ENCODE measurements around the gene CLCF1.

CLCF1 gene

GRCh38 chr11:67408437-67409200 lies 35.2 kb upstream of the CLCF1 start:
- no peak for DNase-seq (ENCODE audit: low read depth)
- TF ChIP-seq CTCF (conservative IDR thresholded peaks at IDR 0.05; ENCODE audit: control insufficient read depth, insufficient read depth, low read depth, low read length), result no peak
- no peak overlapping the region for H3K4me3 ChIP-seq (ENCODE audit: control insufficient read depth, low read depth, low read length)

- TF ChIP-seq CTCF (conservative IDR thresholded peaks at IDR 0.05; ENCODE audit: control insufficient read depth, insufficient read depth, low read depth, low read length), result no peak
- no peak for DNase-seq (ENCODE audit: low read depth)
- no peak overlapping the region for H3K4me3 ChIP-seq (ENCODE audit: control insufficient read depth, low read depth, low read length)
These were observed 34.3 kb upstream of the CLCF1 start for GRCh38 chr11:67407688-67408163.

- no peak for DNase-seq (ENCODE audit: low read depth)
- no peak for TF ChIP-seq CTCF (conservative IDR thresholded peaks at IDR 0.05; ENCODE audit: control insufficient read depth, insufficient read depth, low read depth, low read length)
- H3K4me3 ChIP-seq (ENCODE audit: control insufficient read depth, low read depth, low read length), result no peak overlapping the region
These were observed 33.7 kb upstream of the CLCF1 start for GRCh38 chr11:67406969-67407687.

- H3K4me3 ChIP-seq (ENCODE audit: control insufficient read depth, low read depth, low read length), result no peak overlapping the region
- no peak for DNase-seq (ENCODE audit: low read depth)
- no peak for TF ChIP-seq CTCF (conservative IDR thresholded peaks at IDR 0.05; ENCODE audit: control insufficient read depth, insufficient read depth, low read depth, low read length)
These were observed 33.1 kb upstream of the CLCF1 start for GRCh38 chr11:67406420-67406968.

- no peak for DNase-seq (ENCODE audit: low read depth)
- TF ChIP-seq CTCF (conservative IDR thresholded peaks at IDR 0.05; ENCODE audit: control insufficient read depth, insufficient read depth, low read depth, low read length), result no peak
- no peak overlapping the region for H3K4me3 ChIP-seq (ENCODE audit: control insufficient read depth, low read depth, low read length)
These were observed 32.4 kb upstream of the CLCF1 start for GRCh38 chr11:67405688-67406339.

- TF ChIP-seq CTCF (conservative IDR thresholded peaks at IDR 0.05; ENCODE audit: control insufficient read depth, insufficient read depth, low read depth, low read length), result no peak
- DNase-seq (ENCODE audit: low read depth), result no peak
- no peak overlapping the region for H3K4me3 ChIP-seq (ENCODE audit: control insufficient read depth, low read depth, low read length)
These were observed 31.8 kb upstream of the CLCF1 start for GRCh38 chr11:67405196-67405567.

Data from fibroblast of mammary gland (primary cell).